ENCODE measurements around the gene GNAL.

Gene GNAL

DNA sequence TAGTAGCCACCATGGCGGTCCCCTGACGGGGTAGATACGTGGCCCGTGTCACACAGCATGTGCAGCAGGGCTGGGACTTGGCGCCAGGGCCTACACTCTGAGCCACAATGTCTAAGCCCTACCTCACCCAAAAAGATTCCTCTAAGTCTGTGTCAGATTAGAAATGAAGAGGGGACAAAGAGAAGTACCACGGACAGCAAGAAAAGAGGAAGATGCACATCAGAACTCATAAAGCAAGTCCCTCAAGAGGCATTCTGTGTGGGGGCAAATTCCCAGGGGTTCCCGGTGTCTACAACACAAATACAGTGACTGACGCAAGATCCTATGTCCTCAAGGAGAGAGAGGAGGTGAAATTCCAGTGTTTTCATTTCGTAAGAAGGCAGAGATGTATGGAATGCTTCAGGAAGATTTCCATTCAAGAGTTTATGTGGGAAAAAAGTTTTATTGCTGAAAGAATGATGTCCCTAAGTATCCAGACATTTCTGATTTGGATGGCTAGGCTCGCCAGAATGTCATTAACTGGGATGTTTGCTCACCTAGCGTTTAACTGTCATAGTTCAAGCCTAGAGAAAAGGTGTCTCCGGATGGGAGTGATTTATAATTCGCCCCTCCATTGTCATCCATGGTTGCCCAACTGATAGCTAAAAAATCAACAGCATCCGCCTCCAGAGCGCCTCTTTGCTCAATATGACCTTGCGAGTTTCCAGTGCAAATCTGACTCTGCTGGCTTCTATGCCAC lies 86.5 kb downstream of the GNAL start:
- no peak for DNase-seq

GRCh38 chr18:11780042-11780441 lies 91.0 kb downstream of the GNAL start:
- DNase-seq, result no peak

- no peak for DNase-seq
These were observed 94.8 kb downstream of the GNAL start for GRCh38 chr18:11783716-11784331.

DNA sequence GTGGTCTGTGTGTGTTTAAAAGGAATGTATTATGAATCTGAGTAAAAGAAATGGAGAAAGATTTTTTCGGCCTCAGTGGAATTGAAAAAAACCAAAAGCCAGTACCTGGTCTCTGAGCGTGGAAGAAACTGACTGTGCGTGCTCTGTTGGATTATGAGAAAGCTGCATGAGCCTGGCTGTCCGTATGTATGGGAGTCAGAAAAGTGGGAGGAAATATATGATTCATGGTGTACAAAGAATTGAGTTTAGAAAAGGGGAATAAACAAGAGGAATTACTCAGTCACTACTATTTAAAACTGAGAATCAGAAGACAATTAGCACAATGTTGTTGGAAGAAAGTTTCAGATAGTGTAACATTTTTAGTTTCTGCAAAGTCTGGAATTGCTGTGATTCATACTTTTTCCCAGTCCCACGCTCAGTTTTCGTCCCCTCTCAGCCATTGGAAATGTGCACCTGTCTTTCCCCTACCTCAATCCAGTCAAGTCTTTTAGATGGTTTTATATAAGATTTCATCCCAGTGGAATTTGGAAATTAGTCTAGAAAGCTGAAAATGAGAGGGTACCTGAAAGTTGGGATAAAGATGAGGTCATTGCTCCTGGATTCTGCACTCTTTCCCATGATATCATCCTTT lies 95.7 kb downstream of the GNAL start:
- DNase-seq, result no peak

DNA sequence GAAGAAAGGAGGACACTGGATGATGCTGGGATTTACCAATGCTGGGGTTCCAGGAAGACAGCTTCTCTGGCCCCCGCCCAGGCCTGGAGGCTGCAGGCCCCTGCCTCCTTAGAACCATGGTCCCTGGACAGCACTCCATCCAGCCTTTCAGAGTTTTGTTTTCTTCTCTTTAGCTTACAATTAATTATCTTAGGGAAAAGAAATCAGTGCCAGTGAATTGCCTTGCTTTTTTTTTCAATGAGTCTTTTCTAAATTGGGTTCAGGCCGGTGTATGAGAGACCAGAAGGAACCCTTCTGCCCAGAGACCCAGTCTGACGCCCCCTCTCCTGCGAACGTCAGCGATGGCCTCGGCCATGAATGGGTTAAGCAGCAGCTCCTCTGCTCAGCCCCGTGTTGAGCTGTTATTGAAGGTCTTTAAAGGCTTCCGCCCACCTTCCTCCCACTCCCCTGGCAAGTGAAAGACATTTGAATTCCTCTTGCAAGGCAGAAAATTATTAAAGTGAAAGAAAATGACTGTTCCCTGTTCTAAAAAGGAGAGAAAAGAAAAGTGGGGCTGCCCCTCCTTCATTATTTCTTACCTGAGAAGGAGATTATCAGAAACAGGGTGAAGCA lies 96.5 kb downstream of the GNAL start:
- no peak for DNase-seq

GRCh38 chr18:11789716-11790510 lies 100.8 kb downstream of the GNAL start:
- no peak for DNase-seq

- DNase-seq, result no peak
These were observed 102.1 kb downstream of the GNAL start for GRCh38 chr18:11791131-11791530.

DNA sequence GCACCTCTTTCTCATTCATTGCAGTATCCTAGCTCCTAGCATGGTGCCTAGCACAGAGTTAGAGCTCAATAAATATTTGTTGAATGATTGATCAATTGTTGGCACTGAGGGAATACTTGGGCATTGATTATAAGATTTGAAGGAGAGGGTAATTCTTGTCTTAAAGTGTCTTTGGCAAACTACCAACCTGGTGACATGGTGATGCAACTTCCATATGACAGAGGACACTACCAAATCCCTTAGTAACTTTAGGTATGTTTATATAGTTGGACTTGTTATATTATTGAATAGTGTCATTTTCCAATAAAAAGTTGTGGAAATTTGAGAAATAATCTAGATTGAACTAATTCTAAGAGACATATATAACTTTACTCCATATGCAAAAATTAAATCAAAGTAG lies 103.6 kb downstream of the GNAL start:
- DNase-seq, result no peak

- no peak for DNase-seq
These were observed 105.1 kb downstream of the GNAL start for GRCh38 chr18:11794195-11794594.

DNA sequence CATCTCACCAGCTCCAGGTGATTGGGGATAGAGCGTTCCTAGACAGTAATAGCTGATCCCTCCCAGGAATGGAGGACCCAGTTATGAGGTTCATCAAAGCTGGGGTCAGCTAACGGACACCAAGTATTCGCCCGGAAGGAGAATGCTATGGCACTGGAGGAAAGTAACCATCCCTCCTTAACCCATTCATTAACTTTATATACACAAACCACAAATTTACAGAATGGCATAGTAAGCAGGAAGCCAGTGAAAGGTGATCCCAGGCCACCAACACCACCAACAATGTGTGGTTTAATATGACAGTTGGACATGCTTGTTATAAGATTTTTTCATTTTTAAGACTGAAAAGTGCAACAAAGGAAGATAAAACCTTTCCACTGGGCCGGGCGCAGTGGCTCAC lies 106.9 kb downstream of the GNAL start:
- DNase-seq, result no peak

- DNase-seq, result no peak
These were observed 109.2 kb downstream of the GNAL start for GRCh38 chr18:11798271-11798670.

- DNase-seq, result no peak
These were observed 110.0 kb downstream of the GNAL start for GRCh38 chr18:11799066-11799465.

GRCh38 chr18:11800566-11801334 lies 111.7 kb downstream of the GNAL start:
- no peak for DNase-seq

DNA sequence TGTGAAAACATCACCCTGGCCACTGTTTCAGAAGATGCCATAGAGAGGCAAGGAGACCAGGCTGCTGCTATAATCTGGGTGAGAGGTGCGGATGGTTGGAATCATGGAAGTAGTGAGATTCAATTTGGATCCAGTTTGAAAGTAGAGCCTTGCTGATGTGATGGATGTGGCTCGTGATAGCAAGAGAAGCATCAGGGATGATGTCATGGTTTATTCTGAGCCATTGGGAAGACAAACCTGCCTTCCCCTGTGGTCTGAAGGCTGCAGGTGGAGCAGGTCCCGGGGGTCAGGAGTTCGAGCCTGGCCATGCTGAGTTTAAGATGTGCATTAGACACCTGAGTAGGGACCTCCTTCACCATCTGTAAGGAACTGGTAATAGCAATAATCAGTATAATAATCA lies 112.5 kb downstream of the GNAL start:
- no peak for DNase-seq

DNA sequence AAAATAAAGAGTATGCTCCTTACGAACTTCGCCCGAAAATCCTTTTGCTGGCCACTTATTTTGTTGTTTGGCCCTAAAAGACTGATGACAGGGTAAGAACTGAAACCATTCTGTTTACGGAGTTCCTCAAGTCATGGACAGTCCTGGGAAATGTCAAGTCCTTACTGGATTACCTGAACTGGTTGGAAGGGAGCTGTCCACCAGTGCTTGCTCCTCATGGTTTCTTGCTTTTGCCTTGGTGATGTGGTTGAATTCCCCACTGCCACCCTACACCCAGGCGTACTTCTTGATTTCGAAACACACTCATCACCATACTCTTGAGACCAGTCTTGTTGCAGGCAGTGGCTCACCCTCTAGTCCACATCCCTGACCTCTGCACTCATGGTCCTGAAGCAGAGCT lies 113.1 kb downstream of the GNAL start:
- DNase-seq, result no peak

DNA sequence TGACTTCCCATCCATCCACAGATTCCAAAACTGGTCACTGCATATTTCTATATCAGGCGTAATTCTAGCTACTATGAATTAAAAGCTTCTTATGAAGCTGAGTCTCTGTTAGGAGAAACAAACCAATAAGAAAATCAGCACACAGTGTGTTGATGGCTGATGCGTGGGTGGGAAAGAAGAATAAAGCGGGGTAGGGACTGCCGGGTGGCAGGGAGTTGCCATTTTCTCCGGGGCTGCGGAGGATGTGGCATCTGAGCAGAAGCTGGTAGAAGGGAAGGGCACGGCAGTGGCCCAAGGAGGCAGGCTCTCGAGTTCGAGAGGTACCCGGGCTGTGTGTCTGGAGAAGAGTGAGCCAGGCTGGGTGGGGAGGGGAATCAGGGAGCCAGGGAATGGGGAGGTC lies 113.5 kb downstream of the GNAL start:
- no peak for DNase-seq

DNA sequence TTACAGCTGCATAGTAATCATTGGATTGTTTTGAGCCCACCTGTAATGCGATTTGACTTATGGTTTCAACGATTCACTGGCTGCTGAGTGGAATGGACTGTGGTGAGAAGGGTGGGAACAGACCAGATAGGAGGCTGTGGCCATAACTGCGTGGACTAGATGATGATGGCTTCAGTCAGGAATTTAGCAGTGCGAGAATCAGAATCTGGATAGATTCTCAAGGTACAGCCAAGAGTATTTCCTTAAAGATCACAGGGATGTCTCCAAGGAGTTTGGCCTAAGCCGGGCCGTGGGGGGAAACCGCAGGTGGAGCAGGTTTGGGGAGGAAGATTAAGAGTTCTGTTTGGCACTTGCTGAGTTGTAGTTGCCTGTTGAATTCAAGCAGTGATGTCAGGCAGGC lies 118.2 kb downstream of the GNAL start:
- DNase-seq, result no peak

DNA sequence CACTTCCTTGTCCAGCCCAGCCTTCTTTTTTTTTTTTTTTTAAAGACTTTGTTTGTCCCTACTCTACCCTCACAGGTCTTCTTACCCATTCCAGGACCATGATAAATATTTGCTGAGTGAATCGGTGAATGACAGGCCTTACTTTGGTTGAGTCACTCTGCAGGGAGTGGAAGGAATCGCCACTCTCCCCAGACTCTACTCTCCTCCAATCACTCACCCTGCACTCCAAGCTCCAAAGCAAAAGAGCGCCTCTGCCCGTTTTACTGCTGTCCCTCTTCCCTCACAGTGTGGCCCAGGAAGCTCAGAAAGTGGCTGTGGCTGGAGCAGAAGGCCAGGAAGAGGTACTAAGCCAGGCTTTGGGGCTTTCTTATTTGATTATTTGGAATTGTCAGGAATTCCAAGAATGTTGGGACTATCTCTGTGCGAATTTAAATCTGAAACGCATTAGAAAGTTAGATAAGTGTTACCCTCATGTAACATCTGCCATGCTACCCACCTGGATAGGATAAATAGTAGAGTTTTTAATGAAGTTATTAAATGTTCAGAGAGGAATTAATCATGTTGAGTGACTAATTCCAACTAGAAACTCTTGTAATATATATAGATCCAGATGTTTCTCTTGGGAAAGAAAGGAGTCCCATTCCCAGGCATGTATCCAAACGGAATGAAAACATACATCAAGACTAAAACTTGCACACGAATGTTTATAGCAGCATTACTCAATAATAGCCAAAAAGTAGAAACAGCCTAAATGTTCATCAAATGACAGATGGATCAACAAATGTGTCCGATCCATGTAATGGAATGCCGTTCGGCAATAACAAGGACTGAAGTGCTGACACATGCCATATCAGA lies 119.2 kb downstream of the GNAL start:
- DNase-seq, result no peak

GRCh38 chr18:11809895-11810294 lies 120.8 kb downstream of the GNAL start:
- DNase-seq, result no peak

- DNase-seq, result no peak
These were observed 121.3 kb downstream of the GNAL start for GRCh38 chr18:11810379-11810778.

DNA sequence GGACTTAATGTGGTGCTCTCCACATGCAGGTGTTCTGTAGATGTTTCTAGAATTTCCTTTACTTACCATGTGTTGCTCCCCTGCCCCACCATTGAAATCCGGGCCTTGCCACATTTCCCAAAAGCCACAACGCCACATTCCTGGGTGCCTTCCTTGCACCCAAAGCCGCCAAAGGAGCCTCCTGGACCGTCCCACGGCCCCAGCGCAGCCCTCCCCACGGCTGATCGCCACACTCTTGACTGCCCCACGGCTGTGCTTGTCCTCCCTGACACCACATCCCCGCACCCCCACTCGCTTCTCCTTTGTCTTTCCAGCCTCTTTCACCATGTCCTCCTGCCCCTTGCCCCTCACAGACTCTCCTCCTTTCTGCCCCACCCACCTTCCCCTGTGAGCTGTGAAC lies 121.9 kb downstream of the GNAL start:
- no peak for DNase-seq

Data from activated CD4-positive, alpha-beta T cell treated with anti-CD3 and anti-CD28 coated beads, Interleukin-10, Interleukin-2, amounts not matched to agents 100 ng/mL and 50 ng/mL, durations not matched to agents 16 hours and 8 hours (primary cell).